Osteocyte (in vitro differentiated cells): ENCODE data around the gene ATP8B4. TPM values are rescaled to one million over a fixed set of nuclear protein-coding genes. Genes with fewer than 3 reads are reported as not detected.

Experiments
- DNase-seq: peaks from one replicate; pipeline ENCODE4 v3.0.0; 2021; ENCODE audit warnings: mixed read lengths; ENCODE audit not compliant: unreplicated experiment; ENCODE audit errors: extremely low spot score
- H3K27ac Mint-ChIP-seq: one replicate; pipeline ENCODE4 v1.8.0; 2021; ENCODE audit warnings: mild to moderate bottlenecking, mixed read lengths; ENCODE audit not compliant: unreplicated experiment
- H3K27me3 Mint-ChIP-seq: one replicate; pipeline ENCODE4 v1.8.0; 2021; ENCODE audit warnings: mixed read lengths; ENCODE audit not compliant: unreplicated experiment
- H3K36me3 Mint-ChIP-seq: one replicate; pipeline ENCODE4 v1.8.0; 2021; ENCODE audit warnings: mixed read lengths; ENCODE audit not compliant: unreplicated experiment
- H3K4me1 Mint-ChIP-seq: one replicate; pipeline ENCODE4 v1.8.0; 2021; ENCODE audit warnings: mixed read lengths; ENCODE audit not compliant: unreplicated experiment
- H3K4me3 Mint-ChIP-seq: one replicate; pipeline ENCODE4 v1.8.0; 2021; ENCODE audit warnings: mild to moderate bottlenecking, moderate library complexity, mixed read lengths; ENCODE audit not compliant: unreplicated experiment
- H3K9me3 Mint-ChIP-seq: one replicate; pipeline ENCODE4 v1.8.0; 2021; ENCODE audit warnings: mixed read lengths; ENCODE audit not compliant: unreplicated experiment
- total RNA-seq: library from RNA; stranded (reverse); gene quantifications from 2 replicates; pipeline ENCODE4 v1.2.1, GENCODE V29; 2021
- TF ChIP-seq, protein P1 (sequence below): fragments of 200-600 bp; sonication (generic); IDR thresholded peaks from 2 replicates; pipeline ENCODE4 v1.5.0; 2021; ENCODE audit warnings: antibody characterized with exemption, mild to moderate bottlenecking, moderate library complexity

Gene ATP8B4
- total RNA-seq, 1 donor from 2014 or later: not detected

- no peaks in the 10 kb centered on the region for H3K27me3 Mint-ChIP-seq
- H3K4me1 Mint-ChIP-seq: peaks cover 4% of the 10 kb centered on the region
- H3K9me3 Mint-ChIP-seq: no peaks in the 10 kb centered on the region
- TF ChIP-seq, protein P1, sequence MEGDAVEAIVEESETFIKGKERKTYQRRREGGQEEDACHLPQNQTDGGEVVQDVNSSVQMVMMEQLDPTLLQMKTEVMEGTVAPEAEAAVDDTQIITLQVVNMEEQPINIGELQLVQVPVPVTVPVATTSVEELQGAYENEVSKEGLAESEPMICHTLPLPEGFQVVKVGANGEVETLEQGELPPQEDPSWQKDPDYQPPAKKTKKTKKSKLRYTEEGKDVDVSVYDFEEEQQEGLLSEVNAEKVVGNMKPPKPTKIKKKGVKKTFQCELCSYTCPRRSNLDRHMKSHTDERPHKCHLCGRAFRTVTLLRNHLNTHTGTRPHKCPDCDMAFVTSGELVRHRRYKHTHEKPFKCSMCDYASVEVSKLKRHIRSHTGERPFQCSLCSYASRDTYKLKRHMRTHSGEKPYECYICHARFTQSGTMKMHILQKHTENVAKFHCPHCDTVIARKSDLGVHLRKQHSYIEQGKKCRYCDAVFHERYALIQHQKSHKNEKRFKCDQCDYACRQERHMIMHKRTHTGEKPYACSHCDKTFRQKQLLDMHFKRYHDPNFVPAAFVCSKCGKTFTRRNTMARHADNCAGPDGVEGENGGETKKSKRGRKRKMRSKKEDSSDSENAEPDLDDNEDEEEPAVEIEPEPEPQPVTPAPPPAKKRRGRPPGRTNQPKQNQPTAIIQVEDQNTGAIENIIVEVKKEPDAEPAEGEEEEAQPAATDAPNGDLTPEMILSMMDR: no peak
- DNase-seq: no peak
- no peaks in the 10 kb centered on the region for H3K36me3 Mint-ChIP-seq
- no peak overlapping the region for H3K27ac Mint-ChIP-seq
- H3K4me3 Mint-ChIP-seq: no peak overlapping the region
Observed at GRCh38 chr15:50140098-50140497, 21.1 kb upstream of the ATP8B4 start.

- no peak overlapping the region for H3K27ac Mint-ChIP-seq
- TF ChIP-seq, protein P1: no peak
- no peak for DNase-seq
- peaks cover 11% of the 10 kb centered on the region for H3K4me1 Mint-ChIP-seq
- no peaks in the 10 kb centered on the region for H3K27me3 Mint-ChIP-seq
- no peaks in the 10 kb centered on the region for H3K36me3 Mint-ChIP-seq
- no peak overlapping the region for H3K4me3 Mint-ChIP-seq
- H3K9me3 Mint-ChIP-seq: no peaks in the 10 kb centered on the region
Observed at GRCh38 chr15:50138391-50138790, 19.4 kb upstream of the ATP8B4 start.

DNA sequence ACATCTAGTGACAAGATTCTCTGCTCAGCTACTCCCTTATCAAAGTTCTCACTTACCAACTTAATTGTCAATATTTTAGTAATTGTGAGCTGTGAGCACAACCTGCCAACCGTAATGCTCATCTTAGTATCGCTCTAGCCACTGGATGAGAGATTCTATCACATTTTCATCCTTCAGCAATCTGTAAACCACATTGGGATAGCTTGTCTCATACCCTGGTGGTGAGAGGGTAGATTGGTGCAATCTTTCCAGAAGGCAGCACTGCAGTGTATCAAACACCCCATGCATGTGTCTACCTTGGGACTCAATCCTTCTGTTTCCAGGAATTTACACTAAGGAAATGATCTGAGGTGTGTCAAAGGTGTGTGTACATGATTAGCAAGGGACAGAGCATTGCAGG, 18.9 kb upstream of the ATP8B4 start:
- H3K27me3 Mint-ChIP-seq: no peaks in the 10 kb centered on the region
- no peak for DNase-seq
- H3K36me3 Mint-ChIP-seq: no peaks in the 10 kb centered on the region
- H3K27ac Mint-ChIP-seq: no peak overlapping the region
- TF ChIP-seq, protein P1: no peak
- no peak overlapping the region for H3K4me3 Mint-ChIP-seq
- no peaks in the 10 kb centered on the region for H3K9me3 Mint-ChIP-seq
- H3K4me1 Mint-ChIP-seq: peaks cover 11% of the 10 kb centered on the region

GRCh38 chr15:50137330-50137761, 18.3 kb upstream of the ATP8B4 start:
- Mint-ChIP-seq H3K9me3 (no peaks in the 10 kb centered on the region), H3K27me3 (no peaks in the 10 kb centered on the region), H3K4me1 (peaks cover 11% of the 10 kb centered on the region), H3K36me3 (no peaks in the 10 kb centered on the region), H3K4me3 (no peak overlapping the region), H3K27ac (no peak overlapping the region)
- TF ChIP-seq, protein P1: no peak
- DNase-seq: no peak

GRCh38 chr15:50135031-50135551, 16.1 kb upstream of the ATP8B4 start:
- peaks cover 11% of the 10 kb centered on the region for H3K4me1 Mint-ChIP-seq
- no peak for DNase-seq
- TF ChIP-seq, protein P1: no peak
- no peaks in the 10 kb centered on the region for H3K9me3 Mint-ChIP-seq
- no peaks in the 10 kb centered on the region for H3K36me3 Mint-ChIP-seq
- H3K27me3 Mint-ChIP-seq: no peaks in the 10 kb centered on the region
- H3K4me3 Mint-ChIP-seq: no peak overlapping the region
- H3K27ac Mint-ChIP-seq: peak overlapping the region; percentile 17
